ENCODE measurements around the gene SRSF8.

Gene SRSF8

GRCh38 chr11:95119361-95120060 is 52.8 kb downstream of the SRSF8 start:
- FAIRE-seq, result no peak

More at GRCh38 chr11:95119361-95120060, 52.8 kb downstream of the SRSF8 start:
- DNase-seq (ENCODE audit: extremely low spot score, insufficient read length, low read depth), result no peak

All from GM18507 (cell line).